VCaP (cell line): ENCODE data around the gene FAM117B.

Experiments used
- H3K27ac ChIP-seq: fragments of 450-650 bp; 2 replicates; pipeline ENCODE4 v1.5.1; 2017
- TF ChIP-seq, protein P1 (sequence below): fragments of 450-650 bp; conservative IDR thresholded peaks from 2 replicates; pipeline ENCODE4 v1.5.1; 2017; ENCODE audit warnings: mild to moderate bottlenecking, moderate library complexity

FAM117B gene

DNA sequence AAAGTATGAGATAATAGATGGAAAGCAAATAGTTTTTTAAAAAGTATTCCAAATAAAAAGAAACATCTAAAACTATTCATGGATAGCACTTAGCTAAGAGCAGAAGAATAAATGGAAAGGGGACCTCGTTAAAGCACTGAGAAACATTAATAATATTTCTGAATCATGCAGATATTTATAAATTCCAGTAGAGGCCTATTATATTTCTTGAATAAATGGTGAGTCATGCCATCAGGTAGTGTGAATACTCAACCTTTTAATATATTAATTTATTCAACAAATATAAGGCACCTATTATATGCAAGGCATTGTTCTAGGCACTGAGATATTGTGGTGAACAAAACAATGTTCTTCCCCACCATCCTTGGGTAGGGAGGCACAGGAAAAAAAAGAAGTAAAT is 183.0 kb downstream of the FAM117B start:
- TF ChIP-seq, protein P1, sequence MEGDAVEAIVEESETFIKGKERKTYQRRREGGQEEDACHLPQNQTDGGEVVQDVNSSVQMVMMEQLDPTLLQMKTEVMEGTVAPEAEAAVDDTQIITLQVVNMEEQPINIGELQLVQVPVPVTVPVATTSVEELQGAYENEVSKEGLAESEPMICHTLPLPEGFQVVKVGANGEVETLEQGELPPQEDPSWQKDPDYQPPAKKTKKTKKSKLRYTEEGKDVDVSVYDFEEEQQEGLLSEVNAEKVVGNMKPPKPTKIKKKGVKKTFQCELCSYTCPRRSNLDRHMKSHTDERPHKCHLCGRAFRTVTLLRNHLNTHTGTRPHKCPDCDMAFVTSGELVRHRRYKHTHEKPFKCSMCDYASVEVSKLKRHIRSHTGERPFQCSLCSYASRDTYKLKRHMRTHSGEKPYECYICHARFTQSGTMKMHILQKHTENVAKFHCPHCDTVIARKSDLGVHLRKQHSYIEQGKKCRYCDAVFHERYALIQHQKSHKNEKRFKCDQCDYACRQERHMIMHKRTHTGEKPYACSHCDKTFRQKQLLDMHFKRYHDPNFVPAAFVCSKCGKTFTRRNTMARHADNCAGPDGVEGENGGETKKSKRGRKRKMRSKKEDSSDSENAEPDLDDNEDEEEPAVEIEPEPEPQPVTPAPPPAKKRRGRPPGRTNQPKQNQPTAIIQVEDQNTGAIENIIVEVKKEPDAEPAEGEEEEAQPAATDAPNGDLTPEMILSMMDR: no peak

DNA sequence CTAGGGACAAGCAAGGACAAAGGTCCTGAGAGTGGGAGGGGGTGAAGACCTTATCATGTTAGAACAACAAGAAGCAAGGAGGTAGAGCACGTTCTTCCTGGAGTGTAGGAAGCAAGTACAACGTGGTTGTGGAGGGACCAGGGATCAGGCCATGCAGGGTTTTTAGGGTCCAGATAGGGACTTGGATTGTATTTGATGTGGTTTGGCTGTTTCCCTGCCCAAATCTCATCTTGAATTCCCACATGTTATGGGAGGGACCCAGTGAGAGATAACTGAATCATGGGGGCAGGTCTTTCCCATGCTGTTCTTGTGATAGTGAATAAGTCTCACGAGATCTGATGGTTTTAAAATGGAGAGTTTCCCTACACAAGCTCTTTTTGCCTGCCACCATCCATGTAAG is 183.6 kb downstream of the FAM117B start:
- TF ChIP-seq, protein P1: no peak
- H3K27ac ChIP-seq: no peak overlapping the region

More for the DNA sequence above, 183.0 kb downstream of the FAM117B start:
- no peak overlapping the region for H3K27ac ChIP-seq
